ENCODE data around the gene TXNRD2. TPM values are rescaled to one million over a fixed set of nuclear protein-coding genes. Genes with fewer than 3 reads are reported as not detected.

Gene TXNRD2
- total RNA-seq, 1 donor from 2014 or later: 23.0 TPM

GRCh38 chr22:19880786-19881569 lies 60.6 kb downstream of the TXNRD2 start:
- Mint-ChIP-seq H3K27ac (ENCODE audit: unreplicated experiment) (peak overlapping the region; percentile 95), H3K4me1 (ENCODE audit: unreplicated experiment) (peaks cover 13% of the 10 kb centered on the region), H3K4me3 (ENCODE audit: unreplicated experiment) (peak overlapping the region; percentile 78), H3K36me3 (ENCODE audit: low read depth, unreplicated experiment) (no peaks in the 10 kb centered on the region), H3K9me3 (ENCODE audit: unreplicated experiment) (no peaks in the 10 kb centered on the region), H3K27me3 (ENCODE audit: unreplicated experiment) (peaks cover 18% of the 10 kb centered on the region)
- TF ChIP-seq CTCF (IDR thresholded peaks at IDR 0.05; ENCODE audit: unreplicated experiment): no peak
- peak; percentile 77 for DNase-seq (ENCODE audit: low spot score)

GRCh38 chr22:19879992-19880785 lies 61.4 kb downstream of the TXNRD2 start:
- H3K9me3 Mint-ChIP-seq (ENCODE audit: unreplicated experiment): no peaks in the 10 kb centered on the region

GRCh38 chr22:19879643-19879991 lies 62.0 kb downstream of the TXNRD2 start:
- Mint-ChIP-seq H3K4me3 (ENCODE audit: unreplicated experiment) (no peak overlapping the region), H3K27ac (ENCODE audit: unreplicated experiment) (no peak overlapping the region), H3K27me3 (ENCODE audit: unreplicated experiment) (peaks cover 16% of the 10 kb centered on the region), H3K4me1 (ENCODE audit: unreplicated experiment) (peaks cover 13% of the 10 kb centered on the region), H3K36me3 (ENCODE audit: low read depth, unreplicated experiment) (no peaks in the 10 kb centered on the region), H3K9me3 (ENCODE audit: unreplicated experiment) (no peaks in the 10 kb centered on the region)
- TF ChIP-seq CTCF (IDR thresholded peaks at IDR 0.05; ENCODE audit: unreplicated experiment): no peak
- no peak for DNase-seq (ENCODE audit: low spot score)

More at GRCh38 chr22:19879992-19880785, 61.4 kb downstream of the TXNRD2 start:
- Mint-ChIP-seq H3K36me3 (ENCODE audit: low read depth, unreplicated experiment) (no peaks in the 10 kb centered on the region), H3K27ac (ENCODE audit: unreplicated experiment) (peak overlapping the region; percentile 75), H3K4me3 (ENCODE audit: unreplicated experiment) (no peak overlapping the region), H3K4me1 (ENCODE audit: unreplicated experiment) (peaks cover 13% of the 10 kb centered on the region), H3K27me3 (ENCODE audit: unreplicated experiment) (peaks cover 16% of the 10 kb centered on the region)
- no peak for DNase-seq (ENCODE audit: low spot score)
- TF ChIP-seq CTCF (IDR thresholded peaks at IDR 0.05; ENCODE audit: unreplicated experiment): no peak

GRCh38 chr22:19879246-19879570 lies 62.4 kb downstream of the TXNRD2 start:
- H3K4me1 Mint-ChIP-seq (ENCODE audit: unreplicated experiment): peaks cover 13% of the 10 kb centered on the region
- no peak for TF ChIP-seq CTCF (IDR thresholded peaks at IDR 0.05; ENCODE audit: unreplicated experiment)
- DNase-seq (ENCODE audit: low spot score): no peak
- no peaks in the 10 kb centered on the region for H3K36me3 Mint-ChIP-seq (ENCODE audit: low read depth, unreplicated experiment)
- H3K4me3 Mint-ChIP-seq (ENCODE audit: unreplicated experiment): no peak overlapping the region
- H3K27me3 Mint-ChIP-seq (ENCODE audit: unreplicated experiment): peaks cover 16% of the 10 kb centered on the region
- H3K9me3 Mint-ChIP-seq (ENCODE audit: unreplicated experiment): no peaks in the 10 kb centered on the region
- no peak overlapping the region for H3K27ac Mint-ChIP-seq (ENCODE audit: unreplicated experiment)

Measured in endothelial cell (in vitro differentiated cells).